Measurements from ENCODE around the gene TNFRSF21. TPM values are rescaled to one million over a fixed set of nuclear protein-coding genes. Genes with fewer than 3 reads are reported as not detected.

The TNFRSF21 gene
- total RNA-seq, 1 experiment from 2014 or later, result 47.3 TPM

DNA sequence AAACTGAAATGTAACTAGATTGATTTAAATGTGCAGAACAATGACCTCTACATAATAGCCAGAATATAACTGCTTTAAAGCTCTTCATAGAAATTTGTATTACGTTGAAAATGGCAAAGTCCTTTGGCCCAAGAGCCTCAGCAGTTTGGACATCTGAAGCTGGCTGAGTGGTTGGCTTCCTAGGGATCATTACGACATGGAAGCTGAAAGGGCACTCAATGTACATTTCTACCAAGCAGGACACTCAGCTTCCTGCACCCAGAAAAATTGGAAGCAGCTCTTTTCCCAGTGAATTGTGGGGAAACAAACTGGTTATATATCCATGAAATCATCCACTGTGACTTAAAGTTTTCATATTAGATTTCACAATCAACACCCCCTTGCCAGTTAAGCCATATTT is 40.2 kb upstream of the TNFRSF21 start (continued):
- TF ChIP-seq, protein P1, sequence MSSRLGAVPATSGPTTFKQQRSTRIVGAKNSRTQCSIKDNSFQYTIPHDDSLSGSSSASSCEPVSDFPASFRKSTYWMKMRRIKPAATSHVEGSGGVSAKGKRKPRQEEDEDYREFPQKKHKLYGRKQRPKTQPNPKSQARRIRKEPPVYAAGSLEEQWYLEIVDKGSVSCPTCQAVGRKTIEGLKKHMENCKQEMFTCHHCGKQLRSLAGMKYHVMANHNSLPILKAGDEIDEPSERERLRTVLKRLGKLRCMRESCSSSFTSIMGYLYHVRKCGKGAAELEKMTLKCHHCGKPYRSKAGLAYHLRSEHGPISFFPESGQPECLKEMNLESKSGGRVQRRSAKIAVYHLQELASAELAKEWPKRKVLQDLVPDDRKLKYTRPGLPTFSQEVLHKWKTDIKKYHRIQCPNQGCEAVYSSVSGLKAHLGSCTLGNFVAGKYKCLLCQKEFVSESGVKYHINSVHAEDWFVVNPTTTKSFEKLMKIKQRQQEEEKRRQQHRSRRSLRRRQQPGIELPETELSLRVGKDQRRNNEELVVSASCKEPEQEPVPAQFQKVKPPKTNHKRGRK (CRISPR knock-in tag; IDR thresholded peaks at IDR 0.05; ENCODE audit: borderline replicate concordance), result no peak
- TF ChIP-seq JUN (CRISPR knock-in tag; IDR thresholded peaks at IDR 0.05) (no peak), KAT7 (CRISPR knock-in tag; IDR thresholded peaks at IDR 0.05; ENCODE audit: borderline replicate concordance) (no peak), CBFB (CRISPR knock-in tag; IDR thresholded peaks at IDR 0.05; ENCODE audit: low read depth) (no peak)
- TF ChIP-seq, protein P2, sequence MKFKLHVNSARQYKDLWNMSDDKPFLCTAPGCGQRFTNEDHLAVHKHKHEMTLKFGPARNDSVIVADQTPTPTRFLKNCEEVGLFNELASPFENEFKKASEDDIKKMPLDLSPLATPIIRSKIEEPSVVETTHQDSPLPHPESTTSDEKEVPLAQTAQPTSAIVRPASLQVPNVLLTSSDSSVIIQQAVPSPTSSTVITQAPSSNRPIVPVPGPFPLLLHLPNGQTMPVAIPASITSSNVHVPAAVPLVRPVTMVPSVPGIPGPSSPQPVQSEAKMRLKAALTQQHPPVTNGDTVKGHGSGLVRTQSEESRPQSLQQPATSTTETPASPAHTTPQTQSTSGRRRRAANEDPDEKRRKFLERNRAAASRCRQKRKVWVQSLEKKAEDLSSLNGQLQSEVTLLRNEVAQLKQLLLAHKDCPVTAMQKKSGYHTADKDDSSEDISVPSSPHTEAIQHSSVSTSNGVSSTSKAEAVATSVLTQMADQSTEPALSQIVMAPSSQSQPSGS (CRISPR knock-in tag; IDR thresholded peaks at IDR 0.05; ENCODE audit: borderline replicate concordance, low read depth), result no peak

DNA sequence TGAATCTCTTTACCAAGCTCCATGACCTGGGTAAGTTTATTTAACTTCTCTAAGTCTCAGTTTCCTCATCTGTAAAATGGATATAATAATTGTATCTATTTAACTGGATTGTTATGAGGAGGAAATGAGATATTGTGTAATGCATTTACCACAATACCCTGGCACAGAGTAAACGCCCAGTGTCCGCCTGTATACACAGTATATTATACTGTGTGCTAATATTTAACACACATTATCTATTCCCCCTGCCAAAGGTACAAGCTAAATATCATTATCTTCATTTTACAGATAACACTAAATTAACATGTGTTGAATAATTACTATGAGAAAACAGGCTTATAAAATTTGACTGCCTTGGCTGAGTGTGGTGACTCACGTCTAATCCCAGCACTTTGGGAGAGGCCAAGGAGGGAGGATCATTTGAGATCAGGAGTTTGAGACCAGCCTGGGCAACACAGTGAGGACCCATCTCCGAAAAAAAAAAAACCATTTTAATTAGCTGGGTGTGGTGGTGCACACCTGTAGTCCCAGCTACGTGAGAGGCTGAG is 38.7 kb upstream of the TNFRSF21 start:
- POLR2A ChIA-PET, result interaction anchor here (0.7 kb wide), 1 partner anchor 576 kb away, joined by 7 read pairs; no protein-coding TSS in a partner anchor
- Mint-ChIP-seq H3K4me3 (no peak overlapping the region), H3K27ac (no peak overlapping the region), H3K4me1 (no peaks in the 10 kb centered on the region), H3K9me3 (peaks cover 15% of the 10 kb centered on the region), H3K27me3 (ENCODE audit: low read depth) (no peaks in the 10 kb centered on the region), H3K36me3 (no peaks in the 10 kb centered on the region)
- TF ChIP-seq, protein P3, sequence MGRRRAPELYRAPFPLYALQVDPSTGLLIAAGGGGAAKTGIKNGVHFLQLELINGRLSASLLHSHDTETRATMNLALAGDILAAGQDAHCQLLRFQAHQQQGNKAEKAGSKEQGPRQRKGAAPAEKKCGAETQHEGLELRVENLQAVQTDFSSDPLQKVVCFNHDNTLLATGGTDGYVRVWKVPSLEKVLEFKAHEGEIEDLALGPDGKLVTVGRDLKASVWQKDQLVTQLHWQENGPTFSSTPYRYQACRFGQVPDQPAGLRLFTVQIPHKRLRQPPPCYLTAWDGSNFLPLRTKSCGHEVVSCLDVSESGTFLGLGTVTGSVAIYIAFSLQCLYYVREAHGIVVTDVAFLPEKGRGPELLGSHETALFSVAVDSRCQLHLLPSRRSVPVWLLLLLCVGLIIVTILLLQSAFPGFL (CRISPR knock-in tag; IDR thresholded peaks at IDR 0.05; ENCODE audit: borderline replicate concordance), result no peak
- no peak for TF ChIP-seq NFYB (CRISPR knock-in tag; conservative IDR thresholded peaks at IDR 0.05; ENCODE audit: low read depth)
- TF ChIP-seq ZNF138 (CRISPR knock-in tag; conservative IDR thresholded peaks at IDR 0.05), result no peak
- TF ChIP-seq SP1 (CRISPR knock-in tag; conservative IDR thresholded peaks at IDR 0.05), result no peak
- TF ChIP-seq TCF7 (CRISPR knock-in tag; IDR thresholded peaks at IDR 0.05; ENCODE audit: low read depth), result no peak
- TF ChIP-seq, protein P4, sequence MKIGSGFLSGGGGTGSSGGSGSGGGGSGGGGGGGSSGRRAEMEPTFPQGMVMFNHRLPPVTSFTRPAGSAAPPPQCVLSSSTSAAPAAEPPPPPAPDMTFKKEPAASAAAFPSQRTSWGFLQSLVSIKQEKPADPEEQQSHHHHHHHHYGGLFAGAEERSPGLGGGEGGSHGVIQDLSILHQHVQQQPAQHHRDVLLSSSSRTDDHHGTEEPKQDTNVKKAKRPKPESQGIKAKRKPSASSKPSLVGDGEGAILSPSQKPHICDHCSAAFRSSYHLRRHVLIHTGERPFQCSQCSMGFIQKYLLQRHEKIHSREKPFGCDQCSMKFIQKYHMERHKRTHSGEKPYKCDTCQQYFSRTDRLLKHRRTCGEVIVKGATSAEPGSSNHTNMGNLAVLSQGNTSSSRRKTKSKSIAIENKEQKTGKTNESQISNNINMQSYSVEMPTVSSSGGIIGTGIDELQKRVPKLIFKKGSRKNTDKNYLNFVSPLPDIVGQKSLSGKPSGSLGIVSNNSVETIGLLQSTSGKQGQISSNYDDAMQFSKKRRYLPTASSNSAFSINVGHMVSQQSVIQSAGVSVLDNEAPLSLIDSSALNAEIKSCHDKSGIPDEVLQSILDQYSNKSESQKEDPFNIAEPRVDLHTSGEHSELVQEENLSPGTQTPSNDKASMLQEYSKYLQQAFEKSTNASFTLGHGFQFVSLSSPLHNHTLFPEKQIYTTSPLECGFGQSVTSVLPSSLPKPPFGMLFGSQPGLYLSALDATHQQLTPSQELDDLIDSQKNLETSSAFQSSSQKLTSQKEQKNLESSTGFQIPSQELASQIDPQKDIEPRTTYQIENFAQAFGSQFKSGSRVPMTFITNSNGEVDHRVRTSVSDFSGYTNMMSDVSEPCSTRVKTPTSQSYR (CRISPR knock-in tag; IDR thresholded peaks at IDR 0.05), result no peak
- no peak for TF ChIP-seq ZNF121 (CRISPR knock-in tag; IDR thresholded peaks at IDR 0.05)
- CTCF ChIA-PET, result no interaction called here
- no peak for ATAC-seq
- no peak for DNase-seq (ENCODE audit: low spot score)

DNA sequence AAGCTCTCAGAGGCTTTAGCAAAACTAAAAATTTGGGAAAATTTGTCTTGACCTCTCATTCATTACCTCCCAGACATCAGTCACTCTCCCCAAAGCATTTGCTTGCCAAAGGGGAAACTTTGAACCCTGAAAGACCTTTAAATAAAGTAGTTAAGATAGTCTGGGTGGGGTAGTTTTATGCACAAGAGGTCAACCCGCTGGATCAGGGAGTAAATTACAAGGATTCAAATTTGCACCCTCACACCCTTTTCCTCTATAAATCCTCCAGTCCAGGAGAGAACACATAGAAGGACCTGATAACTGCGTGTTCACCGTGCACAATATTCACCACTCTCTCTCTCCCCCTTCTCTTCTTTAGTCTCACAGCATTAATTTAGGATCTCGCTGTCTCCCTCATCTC is 36.1 kb upstream of the TNFRSF21 start:
- Mint-ChIP-seq H3K36me3 (no peaks in the 10 kb centered on the region), H3K4me3 (no peak overlapping the region), H3K4me1 (no peaks in the 10 kb centered on the region), H3K9me3 (peaks cover 4% of the 10 kb centered on the region), H3K27ac (no peak overlapping the region), H3K27me3 (ENCODE audit: low read depth) (no peaks in the 10 kb centered on the region)
- DNase-seq (ENCODE audit: low spot score) (no peak), ATAC-seq (no peak)
- POLR2A ChIA-PET, result no interaction called here
- CTCF ChIA-PET, result interaction anchor here (0.5 to 0.7 kb wide), 2 partner anchors 22 to 78 kb away, joined by 3 to 4 read pairs; no protein-coding TSS in a partner anchor
- TF ChIP-seq, protein P2 (CRISPR knock-in tag; IDR thresholded peaks at IDR 0.05; ENCODE audit: borderline replicate concordance, low read depth), result no peak
- TF ChIP-seq, protein P5, sequence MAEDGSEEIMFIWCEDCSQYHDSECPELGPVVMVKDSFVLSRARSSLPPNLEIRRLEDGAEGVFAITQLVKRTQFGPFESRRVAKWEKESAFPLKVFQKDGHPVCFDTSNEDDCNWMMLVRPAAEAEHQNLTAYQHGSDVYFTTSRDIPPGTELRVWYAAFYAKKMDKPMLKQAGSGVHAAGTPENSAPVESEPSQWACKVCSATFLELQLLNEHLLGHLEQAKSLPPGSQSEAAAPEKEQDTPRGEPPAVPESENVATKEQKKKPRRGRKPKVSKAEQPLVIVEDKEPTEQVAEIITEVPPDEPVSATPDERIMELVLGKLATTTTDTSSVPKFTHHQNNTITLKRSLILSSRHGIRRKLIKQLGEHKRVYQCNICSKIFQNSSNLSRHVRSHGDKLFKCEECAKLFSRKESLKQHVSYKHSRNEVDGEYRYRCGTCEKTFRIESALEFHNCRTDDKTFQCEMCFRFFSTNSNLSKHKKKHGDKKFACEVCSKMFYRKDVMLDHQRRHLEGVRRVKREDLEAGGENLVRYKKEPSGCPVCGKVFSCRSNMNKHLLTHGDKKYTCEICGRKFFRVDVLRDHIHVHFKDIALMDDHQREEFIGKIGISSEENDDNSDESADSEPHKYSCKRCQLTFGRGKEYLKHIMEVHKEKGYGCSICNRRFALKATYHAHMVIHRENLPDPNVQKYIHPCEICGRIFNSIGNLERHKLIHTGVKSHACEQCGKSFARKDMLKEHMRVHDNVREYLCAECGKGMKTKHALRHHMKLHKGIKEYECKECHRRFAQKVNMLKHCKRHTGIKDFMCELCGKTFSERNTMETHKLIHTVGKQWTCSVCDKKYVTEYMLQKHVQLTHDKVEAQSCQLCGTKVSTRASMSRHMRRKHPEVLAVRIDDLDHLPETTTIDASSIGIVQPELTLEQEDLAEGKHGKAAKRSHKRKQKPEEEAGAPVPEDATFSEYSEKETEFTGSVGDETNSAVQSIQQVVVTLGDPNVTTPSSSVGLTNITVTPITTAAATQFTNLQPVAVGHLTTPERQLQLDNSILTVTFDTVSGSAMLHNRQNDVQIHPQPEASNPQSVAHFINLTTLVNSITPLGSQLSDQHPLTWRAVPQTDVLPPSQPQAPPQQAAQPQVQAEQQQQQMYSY (CRISPR knock-in tag; IDR thresholded peaks at IDR 0.05), result no peak
- no peak for TF ChIP-seq ELF4 (CRISPR knock-in tag; IDR thresholded peaks at IDR 0.05; ENCODE audit: low read depth)
- no peak for TF ChIP-seq ATF1 (CRISPR knock-in tag; IDR thresholded peaks at IDR 0.05)
- TF ChIP-seq ZNF263 (CRISPR knock-in tag; IDR thresholded peaks at IDR 0.05; ENCODE audit: low read depth), result no peak
- TF ChIP-seq, protein P6, sequence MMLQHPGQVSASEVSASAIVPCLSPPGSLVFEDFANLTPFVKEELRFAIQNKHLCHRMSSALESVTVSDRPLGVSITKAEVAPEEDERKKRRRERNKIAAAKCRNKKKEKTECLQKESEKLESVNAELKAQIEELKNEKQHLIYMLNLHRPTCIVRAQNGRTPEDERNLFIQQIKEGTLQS (CRISPR knock-in tag; conservative IDR thresholded peaks at IDR 0.05), result no peak
- no peak for TF ChIP-seq RORB (CRISPR knock-in tag; IDR thresholded peaks at IDR 0.05)
- TF ChIP-seq, protein P7, sequence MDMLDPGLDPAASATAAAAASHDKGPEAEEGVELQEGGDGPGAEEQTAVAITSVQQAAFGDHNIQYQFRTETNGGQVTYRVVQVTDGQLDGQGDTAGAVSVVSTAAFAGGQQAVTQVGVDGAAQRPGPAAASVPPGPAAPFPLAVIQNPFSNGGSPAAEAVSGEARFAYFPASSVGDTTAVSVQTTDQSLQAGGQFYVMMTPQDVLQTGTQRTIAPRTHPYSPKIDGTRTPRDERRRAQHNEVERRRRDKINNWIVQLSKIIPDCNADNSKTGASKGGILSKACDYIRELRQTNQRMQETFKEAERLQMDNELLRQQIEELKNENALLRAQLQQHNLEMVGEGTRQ (CRISPR knock-in tag; IDR thresholded peaks at IDR 0.05), result no peak
- TF ChIP-seq TP53 (CRISPR knock-in tag; IDR thresholded peaks at IDR 0.05), result no peak

Measured in WTC11 (cell line).